Gastroesophageal sphincter (tissue), 4 donors: ENCODE measurements around the gene CXorf66. TPM values are rescaled to one million over a fixed set of nuclear protein-coding genes. Genes with fewer than 3 reads are reported as not detected.

ENCODE experiments used
- ATAC-seq: fragments of 150-250 bp; one replicate; pipeline ENCODE4 v1.9.1; 2016; ENCODE audit warnings: mild to moderate bottlenecking, moderate library complexity
- H3K27ac ChIP-seq, 4 donors: fragments of 200-600 bp; sonication (generic) in 3 of 4; 1 replicate in 3 of 4; 2 replicates in 1 of 4; pipeline ENCODE4 v1.5.1; 2016 to 2019
- H3K27me3 ChIP-seq: fragments of 200-600 bp; sonication (generic); one replicate; pipeline ENCODE4 v1.5.1; 2019
- H3K36me3 ChIP-seq, 2 donors: fragments of 200-600 bp; sonication (generic); one replicate each; pipeline ENCODE4 v1.5.1; 2019; ENCODE audit warnings: control low read depth in 1 of 2
- H3K4me1 ChIP-seq, 3 donors: fragments of 200-600 bp; sonication (generic); 1 replicate in 2 of 3; 2 replicates in 1 of 3; pipeline ENCODE4 v1.5.1; 2016 to 2019; ENCODE audit warnings: control low read depth in 2 of 3
- H3K4me3 ChIP-seq, 2 donors: fragments of 200-600 bp; sonication (generic); one replicate each; pipeline ENCODE4 v1.5.1; 2019; ENCODE audit warnings: mild to moderate bottlenecking in 1 of 2, moderate library complexity in 1 of 2
- H3K9me3 ChIP-seq, 3 donors: fragments of 200-600 bp; sonication (generic); one replicate each; pipeline ENCODE4 v1.5.1; 2017 to 2019; ENCODE audit warnings: control low read depth in 2 of 3
- EP300 ChIP-seq: sonication (generic); formaldehyde crosslinking; IDR thresholded peaks from one replicate; pipeline ENCODE4 v1.6.1; 2017; ENCODE audit warnings: antibody characterized with exemption, mild to moderate bottlenecking
- POLR2A ChIP-seq, 2 donors: fragments of 450-650 bp; IDR thresholded peaks; one replicate each; pipeline ENCODE4 v1.6.1; 2017; ENCODE audit warnings: antibody characterized with exemption in 2 of 2, mild to moderate bottlenecking in 2 of 2, moderate library complexity in 1 of 2
- POLR2AphosphoS5 ChIP-seq: sonication (generic); formaldehyde crosslinking; IDR thresholded peaks from one replicate; pipeline ENCODE4 v1.6.1; 2017; ENCODE audit warnings: antibody characterized with exemption
- WGBS, 2 donors: methylation state at CpG; one replicate each; pipeline ENCODE4 v1.1.5; 2018; ENCODE audit warnings: low coverage in 1 of 2; 5-methylcytosine and 5-hydroxymethylcytosine counted together
- total RNA-seq, 4 donors: library from RNA; depleted of rRNA; stranded (reverse); fragments of >200 nt; gene quantifications; one replicate each; pipeline ENCODE4 v1.1.0, GENCODE V29; 2016
- TF ChIP-seq, protein P1 (sequence below), 4 experiments: fragments of 200-600 bp in 2 of 4; fragments of 450-650 bp in 2 of 4; sonication (generic) in 1 of 4; IDR thresholded peaks; one replicate each; pipeline ENCODE4 v1.5.1; 2017 to 2019; ENCODE audit warnings: antibody characterized with exemption in 4 of 4, mild to moderate bottlenecking in 2 of 4, moderate library complexity in 2 of 4

Gene CXorf66
- total RNA-seq, 4 donors from 2014 or later: not detected

DNA sequence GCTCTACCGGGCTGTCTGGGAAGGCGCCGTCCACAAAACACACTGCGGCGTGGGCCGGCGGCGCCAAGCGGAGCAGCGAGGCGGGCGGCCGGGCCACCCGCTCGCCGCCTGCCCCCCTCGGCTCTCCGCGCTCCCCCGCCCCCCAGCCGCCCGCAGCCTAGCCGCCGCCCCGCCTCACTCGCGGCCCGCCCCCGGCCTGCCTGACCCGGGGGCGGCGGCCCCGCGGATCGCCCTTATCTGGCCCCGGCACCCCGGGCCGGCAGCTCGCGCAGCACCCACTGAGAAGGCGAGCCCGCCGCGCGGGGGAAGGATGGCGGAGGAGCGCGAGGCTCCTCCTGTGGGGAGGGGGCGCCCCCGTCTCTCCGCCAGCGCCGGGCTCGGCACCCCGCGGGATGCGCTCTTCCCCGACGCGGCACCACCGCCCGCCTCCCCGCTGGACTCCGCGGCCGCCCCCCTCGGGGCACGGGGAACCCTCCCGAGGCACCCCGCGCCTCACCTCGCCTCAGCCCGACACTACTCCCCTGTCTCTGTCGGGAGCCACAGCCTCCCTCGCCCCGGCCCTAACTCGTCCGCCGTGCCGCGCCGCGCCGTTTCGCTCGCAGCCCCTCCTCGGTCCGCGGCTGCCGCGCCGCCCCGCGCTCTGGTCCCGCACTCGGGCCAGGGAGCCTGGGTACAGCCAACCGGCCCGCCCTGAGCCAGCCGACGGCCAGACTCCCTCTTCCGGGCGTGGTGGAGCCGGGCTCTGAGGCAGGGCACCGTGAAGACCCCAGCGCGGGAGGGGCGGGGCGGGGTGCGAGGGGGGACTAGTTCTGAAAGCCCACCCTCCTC is 33.0 kb downstream of the CXorf66 start:
- TF ChIP-seq, protein P1, sequence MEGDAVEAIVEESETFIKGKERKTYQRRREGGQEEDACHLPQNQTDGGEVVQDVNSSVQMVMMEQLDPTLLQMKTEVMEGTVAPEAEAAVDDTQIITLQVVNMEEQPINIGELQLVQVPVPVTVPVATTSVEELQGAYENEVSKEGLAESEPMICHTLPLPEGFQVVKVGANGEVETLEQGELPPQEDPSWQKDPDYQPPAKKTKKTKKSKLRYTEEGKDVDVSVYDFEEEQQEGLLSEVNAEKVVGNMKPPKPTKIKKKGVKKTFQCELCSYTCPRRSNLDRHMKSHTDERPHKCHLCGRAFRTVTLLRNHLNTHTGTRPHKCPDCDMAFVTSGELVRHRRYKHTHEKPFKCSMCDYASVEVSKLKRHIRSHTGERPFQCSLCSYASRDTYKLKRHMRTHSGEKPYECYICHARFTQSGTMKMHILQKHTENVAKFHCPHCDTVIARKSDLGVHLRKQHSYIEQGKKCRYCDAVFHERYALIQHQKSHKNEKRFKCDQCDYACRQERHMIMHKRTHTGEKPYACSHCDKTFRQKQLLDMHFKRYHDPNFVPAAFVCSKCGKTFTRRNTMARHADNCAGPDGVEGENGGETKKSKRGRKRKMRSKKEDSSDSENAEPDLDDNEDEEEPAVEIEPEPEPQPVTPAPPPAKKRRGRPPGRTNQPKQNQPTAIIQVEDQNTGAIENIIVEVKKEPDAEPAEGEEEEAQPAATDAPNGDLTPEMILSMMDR (IDR thresholded peaks at IDR 0.05): no peak
- no peak for TF ChIP-seq POLR2AphosphoS5
- no peak for TF ChIP-seq EP300
- TF ChIP-seq POLR2A (IDR thresholded peaks at IDR 0.05): peak; percentile 17 to 18
- peaks cover 0 to 7% (median 0%) of the 10 kb centered on the region in 3 donors for H3K4me1 ChIP-seq
- 11% methylated on average over 11 of the region's 109 CpGs; no CpG with 5 or more reads in 1 of the 2 donors for WGBS, 2 donors

DNA sequence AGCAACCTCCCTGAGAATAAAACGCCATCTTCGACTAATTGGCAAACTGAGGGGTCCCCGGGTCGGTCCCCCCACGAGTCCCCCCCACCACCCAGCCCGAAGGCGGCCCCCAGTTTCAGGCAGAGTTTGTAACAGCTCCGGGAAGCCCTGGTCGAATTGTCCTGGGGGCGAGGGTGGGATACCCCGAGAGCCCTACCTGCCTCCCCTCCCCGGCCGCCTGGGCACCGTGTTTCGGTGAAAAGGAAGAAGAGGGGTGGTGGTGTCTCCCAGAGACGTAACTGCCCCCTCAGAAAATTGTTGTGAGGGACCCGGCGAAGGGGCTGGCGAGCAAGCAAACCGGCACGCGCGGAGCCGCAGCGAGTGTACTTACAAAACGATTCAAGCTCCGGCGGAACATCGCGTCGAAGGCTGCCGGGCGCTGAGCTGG is 33.7 kb downstream of the CXorf66 start:
- H3K9me3 ChIP-seq: no peaks in the 10 kb centered on the region
- WGBS, 2 donors: 18% methylated on average over 11 of the region's 33 CpGs; no CpG with 5 or more reads in 1 of the 2 donors
- no peak for TF ChIP-seq EP300
- no peak for TF ChIP-seq POLR2A (IDR thresholded peaks at IDR 0.05)
- no peak for ATAC-seq
- peak overlapping the region in 3 of 4 donors; percentile 97 to 98 (median 97) for H3K27ac ChIP-seq
- H3K36me3 ChIP-seq: no peaks in the 10 kb centered on the region
- peak overlapping the region; percentile 82 to 95 for H3K4me3 ChIP-seq
- H3K27me3 ChIP-seq: no peaks in the 10 kb centered on the region
- peaks cover 0 to 7% (median 0%) of the 10 kb centered on the region in 3 donors for H3K4me1 ChIP-seq

More for the DNA sequence above, 33.0 kb downstream of the CXorf66 start:
- H3K27ac ChIP-seq: peak overlapping the region; percentile 97 to 99 (median 98)
- peak overlapping the region; percentile 82 to 95 for H3K4me3 ChIP-seq
- no peaks in the 10 kb centered on the region for H3K36me3 ChIP-seq
- no peaks in the 10 kb centered on the region for H3K27me3 ChIP-seq
- no peaks in the 10 kb centered on the region for H3K9me3 ChIP-seq
- ATAC-seq: peak; percentile 57

DNA sequence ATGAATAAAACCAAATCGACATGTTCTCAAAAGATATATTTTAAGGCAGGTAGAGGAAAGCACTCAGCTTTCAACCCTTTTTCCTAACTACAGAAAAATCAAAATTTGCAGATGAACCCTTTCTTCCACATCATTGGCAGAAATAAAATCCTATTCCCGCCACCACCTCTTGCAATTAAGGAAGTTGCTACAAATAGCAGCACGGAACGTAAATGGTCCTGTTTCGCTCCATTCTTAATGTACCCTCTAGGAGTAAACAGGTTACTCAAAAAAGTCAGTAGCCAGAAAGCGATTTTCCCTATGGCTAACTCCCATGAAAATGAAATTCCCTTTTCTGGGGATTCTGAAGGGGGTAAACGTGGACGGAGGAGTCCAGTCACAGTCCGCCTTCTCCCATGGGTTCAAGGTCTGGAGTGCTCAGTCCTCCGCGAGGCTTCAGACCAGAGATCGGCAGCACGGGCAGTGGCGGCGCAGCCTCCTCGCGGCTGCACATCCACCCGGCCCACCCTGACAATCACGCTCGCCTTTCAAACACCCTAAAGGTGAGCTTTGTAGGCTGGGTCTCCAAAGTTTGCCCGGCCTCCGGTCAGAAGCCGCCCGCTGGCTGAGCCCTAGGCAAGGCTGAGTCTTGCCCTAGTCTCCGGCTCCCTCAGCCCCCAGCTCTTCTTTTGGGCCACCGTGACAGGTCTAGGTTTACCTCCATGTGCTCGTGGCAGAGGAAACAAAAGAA is 34.2 kb downstream of the CXorf66 start:
- 21 to 23% methylated on average over 2 to 5 of the region's 27 CpGs for WGBS, 2 donors
- H3K27me3 ChIP-seq: no peaks in the 10 kb centered on the region
- H3K9me3 ChIP-seq: no peaks in the 10 kb centered on the region
- TF ChIP-seq, protein P1 (IDR thresholded peaks at IDR 0.05): no peak
- TF ChIP-seq POLR2AphosphoS5 (no peak), EP300 (no peak), POLR2A (IDR thresholded peaks at IDR 0.05) (no peak)
- ATAC-seq: no peak
- H3K4me1 ChIP-seq: peaks cover 0 to 7% (median 0%) of the 10 kb centered on the region in 3 donors
- H3K36me3 ChIP-seq: no peaks in the 10 kb centered on the region
- peak overlapping the region in 3 of 4 donors; percentile 97 to 98 (median 97) for H3K27ac ChIP-seq
- peak overlapping the region; percentile 82 to 95 for H3K4me3 ChIP-seq

DNA sequence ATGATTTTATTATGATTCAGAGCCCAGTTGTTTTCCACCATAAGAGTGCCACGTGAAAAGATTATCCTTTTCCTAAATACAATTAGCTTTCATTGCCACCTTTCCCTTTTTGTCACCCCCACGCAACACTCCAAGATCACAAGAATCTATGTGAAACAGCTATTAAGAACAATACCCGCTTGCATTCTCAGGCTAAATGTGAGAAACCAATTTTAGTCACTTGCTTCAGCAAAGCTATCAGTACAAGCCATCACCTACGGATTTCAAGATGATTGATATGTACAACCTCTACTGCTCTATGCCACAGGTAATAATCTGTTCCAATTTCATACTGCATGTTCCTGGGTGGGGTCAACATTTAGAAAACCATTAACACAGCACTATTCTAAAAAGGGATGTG is 34.9 kb downstream of the CXorf66 start:
- no peak for TF ChIP-seq POLR2A (IDR thresholded peaks at IDR 0.05)
- TF ChIP-seq EP300: no peak
- TF ChIP-seq, protein P1 (IDR thresholded peaks at IDR 0.05): no peak
- TF ChIP-seq POLR2AphosphoS5: no peak
- Histone ChIP-seq H3K9me3 (no peaks in the 10 kb centered on the region), H3K4me3 (peak overlapping the region in 1 of 2 donors; percentile 82), H3K4me1 (peaks cover 0 to 7% (median 0%) of the 10 kb centered on the region in 3 donors), H3K27me3 (no peaks in the 10 kb centered on the region), H3K36me3 (no peaks in the 10 kb centered on the region), H3K27ac (no peak overlapping the region)
- no peak for ATAC-seq
- 60 to 67% methylated on average over 4 of the region's 4 CpGs for WGBS, 2 donors

DNA sequence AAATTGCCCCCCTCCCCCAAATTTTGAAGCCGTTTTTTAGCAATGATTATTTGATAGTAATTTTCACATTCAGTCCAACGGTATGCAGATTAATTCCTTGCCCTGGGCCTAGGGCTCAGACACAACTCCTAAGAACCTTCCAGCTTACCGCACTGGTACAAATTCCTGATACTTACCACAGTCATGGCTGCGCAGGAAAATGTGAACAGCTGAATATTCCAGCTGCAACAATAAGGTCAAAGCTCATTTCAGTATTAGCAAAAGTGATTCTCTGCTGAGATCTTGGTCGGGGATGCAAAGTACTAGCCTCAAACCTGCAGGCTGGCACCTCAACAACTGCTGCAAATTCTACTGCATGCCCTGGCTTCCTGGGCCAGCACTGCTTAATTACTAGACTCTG is 35.4 kb downstream of the CXorf66 start:
- WGBS, 2 donors: 64% methylated on average over 4 of the region's 5 CpGs; no CpG with 5 or more reads in 1 of the 2 donors
- H3K4me3 ChIP-seq: no peak overlapping the region
- H3K4me1 ChIP-seq: peaks cover 0 to 7% (median 0%) of the 10 kb centered on the region in 3 donors
- no peaks in the 10 kb centered on the region for H3K36me3 ChIP-seq
- H3K27me3 ChIP-seq: no peaks in the 10 kb centered on the region
- no peak overlapping the region for H3K27ac ChIP-seq
- ATAC-seq: no peak
- H3K9me3 ChIP-seq: no peaks in the 10 kb centered on the region
- TF ChIP-seq POLR2AphosphoS5 (no peak), EP300 (no peak), POLR2A (IDR thresholded peaks at IDR 0.05) (no peak)
- TF ChIP-seq, protein P1 (IDR thresholded peaks at IDR 0.05): no peak
